ENCODE measurements around the gene BANF2. TPM values are rescaled to one million over a fixed set of nuclear protein-coding genes. Genes with fewer than 3 reads are reported as not detected.

BANF2 gene
- total RNA-seq, 1 experiment from 2014 or later, result not detected

DNA sequence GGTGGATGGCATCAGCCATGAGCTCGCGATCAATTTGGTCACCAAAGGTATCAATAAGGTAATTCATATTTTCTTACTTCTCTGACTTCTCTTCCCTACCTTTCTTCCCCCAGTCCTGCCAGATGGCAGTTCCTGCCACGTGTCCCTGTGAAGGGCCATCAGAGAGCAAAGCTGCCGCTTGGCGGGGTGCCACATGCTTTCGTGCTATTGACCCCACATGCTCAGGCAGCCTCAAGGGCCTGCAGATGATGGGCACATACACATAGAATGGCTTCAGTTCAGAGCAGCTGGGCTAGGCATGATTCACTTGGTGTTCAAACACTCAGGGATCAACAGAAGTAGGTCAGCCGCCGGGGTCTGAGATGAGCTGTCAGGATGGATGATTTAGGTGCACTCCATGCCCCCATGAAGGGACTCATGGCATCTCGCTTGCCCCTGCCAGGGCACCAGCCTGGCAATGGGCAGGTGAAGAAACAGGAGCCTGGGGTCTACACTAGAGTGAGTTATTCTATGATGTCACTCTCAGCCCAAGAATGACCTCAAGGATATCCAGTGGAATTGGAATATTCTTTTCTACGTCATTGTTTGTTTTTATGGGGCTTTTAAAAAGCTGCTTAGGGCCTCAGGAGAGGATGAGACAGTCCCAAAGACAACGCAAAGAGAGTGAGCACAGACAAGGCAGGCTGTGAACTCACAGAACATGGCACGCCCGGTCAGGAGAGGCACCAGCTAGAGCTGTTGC is 25.5 kb downstream of the BANF2 start:
- ChIA-PET CTCF (no interaction called here), RAD21 (ENCODE audit: low non-redundant PET in 1 of 2, low total read pairs in 2 of 2, uncharacterized antibody in 2 of 2, unreplicated experiment in 2 of 2) (no interaction called here), POLR2A (no interaction called here)
- no peaks in the 10 kb centered on the region for H3K27me3 ChIP-seq (ENCODE audit: insufficient read depth, low read length)
- H2AFZ ChIP-seq (ENCODE audit: low read depth, low read length, poor library complexity, severe bottlenecking), result no peak overlapping the region
- no peaks in the 10 kb centered on the region; a peak in 1 of 4 replicates for H3K36me3 ChIP-seq (ENCODE audit: control insufficient read depth in 1 of 2, insufficient read depth in 2 of 2, low read length in 2 of 2)
- no peak overlapping the region for H3K27ac ChIP-seq (ENCODE audit: low read depth, low read length)
- DNase-seq (ENCODE audit: low read depth, low spot score) (no peak), ATAC-seq (no peak)
- no peak overlapping the region for H3K4me3 ChIP-seq (replicated peaks in 1 of 2; ENCODE audit: low read depth in 1 of 2, low read length in 2 of 2)
- no peaks in the 10 kb centered on the region for H3K9me3 ChIP-seq (ENCODE audit: control insufficient read depth in 1 of 2, insufficient read depth in 1 of 2, low read depth in 1 of 2, low read length in 2 of 2)
- BruUV-seq (replicated peaks), result no TSS peak
- no peaks in the 10 kb centered on the region for H3K4me1 ChIP-seq (ENCODE audit: control insufficient read depth in 1 of 2, insufficient read depth in 2 of 2, low read length in 2 of 2)
- intact Hi-C loops (cut with micrococcal nuclease), result no loop called here
- no peak overlapping the region for H3K9ac ChIP-seq (ENCODE audit: low read length)
- H3K79me2 ChIP-seq (ENCODE audit: insufficient read depth, low read length), result no peaks in the 10 kb centered on the region
- TF ChIP-seq FOSL1 (IDR thresholded peaks at IDR 0.05; ENCODE audit: low read depth), result no peak
- TF ChIP-seq EZH2 (IDR thresholded peaks at IDR 0.05), result no peak
- no peak for TF ChIP-seq EZH2phosphoT487 (IDR thresholded peaks at IDR 0.05; ENCODE audit: borderline replicate concordance)
- no peak for TF ChIP-seq EGR1 (IDR thresholded peaks at IDR 0.05; ENCODE audit: low read depth)
- TF ChIP-seq ATF3 (IDR thresholded peaks at IDR 0.05), result no peak
- TF ChIP-seq CBX3 (IDR thresholded peaks at IDR 0.05; ENCODE audit: low read depth), result no peak
- no peak for TF ChIP-seq JUND (IDR thresholded peaks at IDR 0.05)
- TF ChIP-seq SRF (IDR thresholded peaks at IDR 0.05; ENCODE audit: low read depth), result no peak
- no peak for TF ChIP-seq ZFX (IDR thresholded peaks at IDR 0.05)
- no peak for TF ChIP-seq CEBPB (IDR thresholded peaks at IDR 0.05; ENCODE audit: low read depth)
- TF ChIP-seq YY1 (IDR thresholded peaks at IDR 0.05; ENCODE audit: extremely low read depth, insufficient replicate concordance, low read depth, low read length), result no peak
- TF ChIP-seq SIN3A (IDR thresholded peaks at IDR 0.05; ENCODE audit: low read depth), result no peak
- no peak for TF ChIP-seq ZNF274 (IDR thresholded peaks at IDR 0.05; ENCODE audit: low read depth, low read length)
- no peak for TF ChIP-seq POLR2A (IDR thresholded peaks at IDR 0.05; ENCODE audit: borderline replicate concordance, extremely low read depth, insufficient read depth, insufficient read length)
- TF ChIP-seq SP1 (IDR thresholded peaks at IDR 0.05; ENCODE audit: low read depth), result no peak
- TF ChIP-seq ELF1 (IDR thresholded peaks at IDR 0.05; ENCODE audit: borderline replicate concordance, low read depth), result no peak
- no peak for TF ChIP-seq POLR2AphosphoS5 (IDR thresholded peaks at IDR 0.05; ENCODE audit: low read depth, low read length)
- TF ChIP-seq, protein P1, sequence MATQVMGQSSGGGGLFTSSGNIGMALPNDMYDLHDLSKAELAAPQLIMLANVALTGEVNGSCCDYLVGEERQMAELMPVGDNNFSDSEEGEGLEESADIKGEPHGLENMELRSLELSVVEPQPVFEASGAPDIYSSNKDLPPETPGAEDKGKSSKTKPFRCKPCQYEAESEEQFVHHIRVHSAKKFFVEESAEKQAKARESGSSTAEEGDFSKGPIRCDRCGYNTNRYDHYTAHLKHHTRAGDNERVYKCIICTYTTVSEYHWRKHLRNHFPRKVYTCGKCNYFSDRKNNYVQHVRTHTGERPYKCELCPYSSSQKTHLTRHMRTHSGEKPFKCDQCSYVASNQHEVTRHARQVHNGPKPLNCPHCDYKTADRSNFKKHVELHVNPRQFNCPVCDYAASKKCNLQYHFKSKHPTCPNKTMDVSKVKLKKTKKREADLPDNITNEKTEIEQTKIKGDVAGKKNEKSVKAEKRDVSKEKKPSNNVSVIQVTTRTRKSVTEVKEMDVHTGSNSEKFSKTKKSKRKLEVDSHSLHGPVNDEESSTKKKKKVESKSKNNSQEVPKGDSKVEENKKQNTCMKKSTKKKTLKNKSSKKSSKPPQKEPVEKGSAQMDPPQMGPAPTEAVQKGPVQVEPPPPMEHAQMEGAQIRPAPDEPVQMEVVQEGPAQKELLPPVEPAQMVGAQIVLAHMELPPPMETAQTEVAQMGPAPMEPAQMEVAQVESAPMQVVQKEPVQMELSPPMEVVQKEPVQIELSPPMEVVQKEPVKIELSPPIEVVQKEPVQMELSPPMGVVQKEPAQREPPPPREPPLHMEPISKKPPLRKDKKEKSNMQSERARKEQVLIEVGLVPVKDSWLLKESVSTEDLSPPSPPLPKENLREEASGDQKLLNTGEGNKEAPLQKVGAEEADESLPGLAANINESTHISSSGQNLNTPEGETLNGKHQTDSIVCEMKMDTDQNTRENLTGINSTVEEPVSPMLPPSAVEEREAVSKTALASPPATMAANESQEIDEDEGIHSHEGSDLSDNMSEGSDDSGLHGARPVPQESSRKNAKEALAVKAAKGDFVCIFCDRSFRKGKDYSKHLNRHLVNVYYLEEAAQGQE (IDR thresholded peaks at IDR 0.05; ENCODE audit: low read depth), result no peak
- no peak overlapping the region for H3K4me2 ChIP-seq (ENCODE audit: low read length)
- no peaks in the 10 kb centered on the region for H4K20me1 ChIP-seq (ENCODE audit: insufficient read depth)
- H3K9me2 ChIP-seq (ENCODE audit: insufficient read depth), result no peaks in the 10 kb centered on the region

Data from HCT116 (cell line).